Globus pallidus (tissue), 1 donor: ENCODE measurements around the gene FLNB.

Source experiments
- DNase-seq: peaks from one replicate; pipeline ENCODE4 v3.0.0-alpha.2; 2015; ENCODE audit warnings: low spot score

Gene FLNB

GRCh38 chr3:58164199-58164879, 156.1 kb downstream of the FLNB start:
- DNase-seq: no peak

DNA sequence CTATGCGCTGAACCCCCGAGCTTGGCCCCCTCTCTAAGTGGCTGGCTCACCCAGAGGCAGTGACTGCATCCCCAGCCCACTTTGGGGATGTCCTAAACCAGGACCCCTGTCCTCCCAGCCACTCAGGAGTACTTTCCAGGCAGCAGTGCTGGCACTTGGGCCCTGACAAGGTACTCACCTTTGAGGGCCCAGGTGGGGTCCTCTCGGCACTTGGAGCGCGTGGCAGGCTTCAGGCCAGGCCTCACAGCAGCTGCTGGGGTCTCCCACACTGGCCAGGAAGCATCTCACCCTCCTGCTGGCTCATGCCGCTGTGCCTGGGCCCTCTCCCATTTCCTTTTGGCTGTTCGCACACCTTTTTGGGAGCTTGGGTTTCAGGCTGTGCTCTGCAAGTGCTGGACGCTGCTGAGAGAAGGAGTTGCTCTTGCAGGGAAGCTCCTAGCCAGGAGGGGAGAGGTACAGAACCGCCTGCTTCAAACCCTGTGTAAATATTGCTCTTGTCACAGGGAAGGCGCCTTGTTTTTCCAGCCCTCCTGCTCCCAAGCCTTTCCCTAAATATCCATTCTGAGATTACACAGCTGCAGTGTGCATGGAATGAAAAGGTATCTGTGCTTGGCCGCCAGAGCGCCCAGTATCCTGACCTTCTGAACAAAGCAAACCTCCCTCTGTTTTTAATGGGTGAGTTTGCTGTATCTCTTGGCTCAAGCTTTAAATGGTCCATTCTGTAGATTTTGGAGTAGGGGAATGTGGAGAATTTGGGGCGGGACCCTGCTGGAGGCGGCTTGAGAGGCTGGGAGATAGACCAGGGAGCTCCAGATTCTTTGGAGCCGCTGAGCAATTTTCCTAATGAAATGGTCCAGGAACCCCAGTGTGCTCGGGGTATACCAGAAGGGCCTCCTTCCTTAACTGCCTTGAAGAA, 156.9 kb downstream of the FLNB start:
- no peak for DNase-seq

- peak; percentile 65 for DNase-seq
Observed at GRCh38 chr3:58167431-58168351, 159.5 kb downstream of the FLNB start.

DNA sequence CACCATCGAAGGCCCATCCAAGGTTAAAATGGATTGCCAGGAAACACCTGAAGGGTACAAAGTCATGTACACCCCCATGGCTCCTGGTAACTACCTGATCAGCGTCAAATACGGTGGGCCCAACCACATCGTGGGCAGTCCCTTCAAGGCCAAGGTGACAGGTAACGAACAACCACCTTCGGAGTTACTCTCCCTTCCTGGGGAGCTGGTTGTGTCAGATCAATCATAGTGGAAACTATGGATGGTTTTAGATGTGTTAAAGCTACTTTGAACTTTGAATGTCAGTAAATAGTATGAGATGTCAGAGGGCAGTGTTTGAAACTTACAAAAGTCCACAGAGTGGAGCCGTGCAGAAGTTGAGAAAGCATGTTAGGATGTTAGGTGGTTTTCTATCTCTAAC, 160.3 kb downstream of the FLNB start:
- DNase-seq: no peak

GRCh38 chr3:58169371-58169770, 161.1 kb downstream of the FLNB start:
- no peak for DNase-seq

GRCh38 chr3:58170376-58170775, 162.2 kb downstream of the FLNB start:
- no peak for DNase-seq

- no peak for DNase-seq
Observed at GRCh38 chr3:58171126-58171525, 162.9 kb downstream of the FLNB start.

DNA sequence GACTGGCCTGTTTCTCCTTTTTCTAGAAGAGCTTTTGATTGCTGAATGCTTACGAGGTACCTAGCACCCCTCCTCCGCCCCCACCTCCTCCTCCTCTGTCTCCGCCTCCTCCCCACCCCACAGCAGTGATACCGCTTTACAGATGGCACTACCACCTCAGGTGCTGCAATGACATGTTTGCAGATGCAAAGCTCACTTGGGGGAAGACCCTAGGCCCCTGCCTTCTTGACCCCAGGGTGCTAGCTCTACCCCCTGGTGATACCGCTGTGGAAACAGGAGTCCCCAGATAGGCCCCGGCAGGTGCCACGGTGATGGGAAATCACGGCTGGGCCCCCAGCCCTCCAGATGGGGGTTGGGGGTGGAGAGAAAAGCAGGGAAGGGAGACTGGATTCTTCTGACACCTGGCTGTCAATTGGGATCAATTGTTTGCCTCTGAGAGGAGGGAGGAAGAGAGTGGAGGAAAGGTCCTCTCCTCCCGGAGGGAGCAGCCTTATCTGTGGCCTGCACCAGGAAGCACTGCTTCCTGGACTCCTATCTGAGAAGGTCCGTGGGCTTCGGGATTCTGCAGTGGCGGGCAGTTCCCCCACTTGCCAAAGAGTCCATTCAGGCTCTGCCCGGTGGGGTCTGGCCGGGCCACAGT, 164.9 kb downstream of the FLNB start:
- DNase-seq: no peak

GRCh38 chr3:58173669-58174398, 165.6 kb downstream of the FLNB start:
- DNase-seq: no peak

DNA sequence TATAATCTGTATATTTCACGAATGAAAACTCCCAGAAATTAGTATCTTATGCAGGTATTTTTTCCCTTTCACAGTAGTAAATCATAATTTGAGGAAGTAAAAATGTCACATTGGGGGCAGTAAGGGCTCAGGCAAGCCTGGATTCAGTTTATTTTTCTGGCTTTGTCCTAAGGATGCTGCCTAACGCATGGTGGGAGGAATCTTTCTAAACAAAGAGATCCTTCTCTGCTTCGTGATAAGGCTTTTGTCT, 166.9 kb downstream of the FLNB start:
- DNase-seq: no peak

- no peak for DNase-seq
Observed at GRCh38 chr3:58175437-58176184, 167.4 kb downstream of the FLNB start.

- DNase-seq: no peak
Observed at GRCh38 chr3:58176185-58176530, 167.9 kb downstream of the FLNB start.

DNA sequence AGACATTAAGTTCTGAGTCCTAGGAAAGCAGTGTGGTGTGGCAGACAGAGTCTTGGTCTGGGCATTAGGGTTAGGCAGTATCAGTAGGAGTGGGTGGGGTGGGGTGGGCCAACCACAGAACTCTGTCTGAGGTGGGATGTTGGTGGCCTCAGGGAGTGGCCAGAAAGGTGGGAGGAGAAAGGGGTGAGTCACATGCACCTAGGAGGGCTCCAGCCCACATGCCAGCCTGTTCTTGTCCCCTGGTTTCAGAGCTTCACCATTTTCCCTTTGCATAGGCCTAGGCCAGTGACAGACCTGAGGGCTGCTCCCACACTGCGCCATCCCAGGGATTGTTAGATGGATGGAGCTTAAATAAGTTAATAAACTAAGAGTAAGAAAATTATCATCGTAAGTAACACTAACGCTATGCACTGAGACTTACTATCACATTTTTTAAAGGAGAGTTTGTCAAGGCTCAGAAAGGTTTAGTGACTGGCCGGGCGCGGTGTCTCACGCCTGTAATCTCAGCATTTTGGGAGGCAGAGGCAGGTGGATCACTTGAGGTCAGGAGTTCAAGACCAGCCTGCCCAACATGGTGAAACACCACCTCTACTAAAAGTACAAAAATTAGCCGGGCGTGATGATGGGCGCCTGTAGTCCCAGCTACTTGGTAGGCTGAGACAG, 168.7 kb downstream of the FLNB start:
- DNase-seq: no peak

GRCh38 chr3:58177747-58178527, 169.7 kb downstream of the FLNB start:
- DNase-seq: peak; percentile 77

DNA sequence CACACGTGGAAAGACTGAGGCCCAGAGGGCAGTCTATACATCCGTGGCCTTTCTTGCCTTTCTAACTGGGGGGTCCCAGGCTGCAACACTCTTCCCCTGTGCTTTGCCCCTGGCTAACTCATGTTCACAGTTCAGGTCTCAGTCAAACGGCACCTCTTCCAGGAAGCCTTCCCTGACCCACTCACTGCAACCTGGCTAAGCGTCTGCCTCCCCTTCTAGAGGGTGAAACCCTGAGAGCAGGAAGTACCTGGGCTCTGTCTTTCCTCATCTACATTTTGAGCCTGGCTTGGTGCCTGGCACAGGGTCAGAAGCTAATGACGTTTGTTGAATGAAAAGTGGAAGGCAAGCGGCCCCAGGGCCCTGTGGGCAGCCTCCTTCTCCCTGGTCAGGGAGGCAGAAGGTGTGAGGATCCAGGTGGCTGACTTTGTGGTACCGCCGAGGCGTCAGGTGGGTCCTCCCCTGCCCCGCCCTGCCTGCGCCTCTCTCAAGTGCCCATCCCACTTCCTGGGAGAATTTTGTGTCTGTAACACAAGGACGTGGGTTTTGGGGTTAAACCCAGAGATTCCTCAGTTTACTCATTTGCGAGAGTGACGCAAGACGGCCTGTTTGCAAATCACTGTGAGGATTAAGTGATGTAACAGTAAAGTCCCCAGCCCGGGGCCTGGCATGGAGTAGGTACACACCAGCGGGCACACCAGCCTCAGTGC, 170.5 kb downstream of the FLNB start:
- DNase-seq: no peak

DNA sequence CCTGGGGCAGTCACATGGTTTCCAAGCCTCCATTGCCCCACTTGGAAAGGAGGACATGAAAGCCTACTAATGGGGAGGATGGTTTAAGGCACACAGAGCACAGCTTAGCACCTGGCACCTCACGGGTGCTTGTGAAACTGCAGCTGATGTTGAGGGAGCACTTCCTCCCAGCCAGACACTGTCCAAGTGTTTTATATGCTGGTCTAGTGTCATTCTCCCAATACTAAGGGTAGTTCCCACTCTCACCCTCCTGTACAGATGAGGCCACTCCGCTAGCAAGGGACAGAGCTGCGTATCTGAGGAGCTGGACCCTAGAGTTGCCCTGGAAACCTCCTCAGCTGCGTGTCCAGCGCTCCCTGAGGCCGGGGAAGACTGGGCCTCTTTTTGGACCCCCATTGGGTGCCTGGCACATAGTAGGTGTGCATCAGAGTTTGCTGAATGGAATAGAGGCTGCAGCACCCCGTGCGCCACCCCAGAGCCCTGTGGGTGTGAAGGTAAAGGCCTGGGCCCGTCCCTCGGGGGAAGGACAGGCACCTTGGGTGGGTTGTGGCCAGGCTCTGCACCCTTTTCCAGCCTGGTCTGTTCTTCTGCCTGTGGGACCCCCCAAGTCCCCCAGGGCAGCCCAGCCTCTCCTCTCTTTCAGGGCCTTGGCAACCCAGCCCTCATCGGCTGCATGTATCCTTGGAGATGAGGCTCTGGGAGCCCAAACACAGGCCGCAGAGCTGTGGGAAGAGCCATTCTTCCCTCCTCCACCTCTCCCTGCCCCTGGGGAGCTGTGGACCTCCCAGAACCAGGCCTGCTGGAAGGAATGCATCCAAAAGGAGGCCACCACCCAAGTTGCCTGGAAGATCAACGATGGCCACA, 171.2 kb downstream of the FLNB start:
- DNase-seq: no peak

DNA sequence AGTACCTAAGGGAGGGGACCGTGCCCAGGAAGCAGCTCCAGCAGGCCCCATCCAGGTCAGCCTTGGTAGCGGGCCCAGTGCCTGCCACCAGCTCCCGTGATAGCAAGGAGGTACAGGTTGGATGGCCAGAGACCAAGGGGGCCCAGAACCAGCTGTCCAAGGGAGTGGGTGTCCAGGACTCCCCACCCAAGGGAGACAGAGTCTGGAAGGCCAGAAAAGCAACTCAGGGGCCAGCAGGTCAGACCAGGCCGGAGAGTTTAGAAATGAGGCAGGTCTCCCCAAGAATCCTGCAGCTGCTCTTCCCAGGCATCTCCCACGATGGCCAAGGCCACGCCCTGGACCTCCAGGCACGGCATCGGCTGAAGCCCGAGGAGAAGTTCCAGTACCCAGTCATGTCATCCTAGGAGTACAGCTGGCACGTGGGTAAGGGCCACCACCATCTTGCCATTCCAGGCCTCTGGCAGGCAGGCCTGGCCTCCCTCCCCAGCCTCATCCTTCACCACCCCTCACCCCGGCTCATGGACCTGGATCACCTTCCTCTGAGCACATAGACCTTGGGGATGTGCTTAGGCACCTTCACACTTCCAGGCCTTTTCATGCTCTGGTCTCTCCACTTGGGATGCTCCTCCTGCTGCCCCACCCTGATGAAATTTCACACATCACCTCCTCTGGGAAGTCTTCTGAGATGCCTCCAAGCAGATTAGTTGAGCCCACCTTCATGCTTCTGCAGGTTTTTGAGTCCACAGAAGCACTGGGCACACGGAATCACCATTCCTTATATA, 172.1 kb downstream of the FLNB start:
- no peak for DNase-seq
